Measurements from ENCODE around the gene BCAS3. TPM values are rescaled to one million over a fixed set of nuclear protein-coding genes. Genes with fewer than 3 reads are reported as not detected.

The BCAS3 gene
- total and polyA plus RNA-seq, 5 experiments from 2014 or later: 25.7 to 41.4 (median 32.8) TPM

- Mint-ChIP-seq H3K4me3 (no peak overlapping the region), H3K4me1 (peaks cover 0 to 35% (median 14%) of the 10 kb centered on the region in 4 donors), H3K27ac (no peak overlapping the region), H3K36me3 (no peaks in the 10 kb centered on the region), H3K27me3 (no peaks in the 10 kb centered on the region), H3K9me3 (no peaks in the 10 kb centered on the region)
- ATAC-seq (no peak), DNase-seq (no peak)
- POLR2A ChIA-PET: no interaction called here
Measured at GRCh38 chr17:61253937-61254574, 576.4 kb downstream of the BCAS3 start.

GRCh38 chr17:61254904-61255303 lies 577.3 kb downstream of the BCAS3 start:
- POLR2A ChIA-PET: no interaction called here
- no peak for ATAC-seq
- DNase-seq: no peak
- H3K36me3 Mint-ChIP-seq: no peaks in the 10 kb centered on the region
- H3K4me1 Mint-ChIP-seq: peaks cover 0 to 34% (median 14%) of the 10 kb centered on the region in 4 donors
- no peak overlapping the region for H3K4me3 Mint-ChIP-seq
- no peaks in the 10 kb centered on the region for H3K9me3 Mint-ChIP-seq
- H3K27me3 Mint-ChIP-seq: no peaks in the 10 kb centered on the region
- peak overlapping the region in 1 of 10 donors; percentile 26 for H3K27ac Mint-ChIP-seq

GRCh38 chr17:61255647-61256046 lies 578.0 kb downstream of the BCAS3 start:
- POLR2A ChIA-PET: no interaction called here
- no peaks in the 10 kb centered on the region for H3K36me3 Mint-ChIP-seq
- DNase-seq (no peak), ATAC-seq (no peak)
- H3K27ac Mint-ChIP-seq: peak overlapping the region in 1 of 10 donors; percentile 26
- H3K27me3 Mint-ChIP-seq: no peaks in the 10 kb centered on the region
- no peak overlapping the region for H3K4me3 Mint-ChIP-seq
- H3K9me3 Mint-ChIP-seq: no peaks in the 10 kb centered on the region
- peaks cover 0 to 26% (median 8%) of the 10 kb centered on the region in 4 donors for H3K4me1 Mint-ChIP-seq

GRCh38 chr17:61259360-61259759 lies 581.7 kb downstream of the BCAS3 start:
- no peaks in the 10 kb centered on the region for H3K27me3 Mint-ChIP-seq
- ATAC-seq: no peak
- DNase-seq: no peak
- H3K4me1 Mint-ChIP-seq: no peaks in the 10 kb centered on the region
- no peak overlapping the region for H3K27ac Mint-ChIP-seq
- no peaks in the 10 kb centered on the region for H3K9me3 Mint-ChIP-seq
- no peak overlapping the region for H3K4me3 Mint-ChIP-seq
- no peaks in the 10 kb centered on the region for H3K36me3 Mint-ChIP-seq
- POLR2A ChIA-PET: no interaction called here

- no peak overlapping the region for H3K4me3 Mint-ChIP-seq
- DNase-seq (no peak), ATAC-seq (no peak)
- no peaks in the 10 kb centered on the region for H3K36me3 Mint-ChIP-seq
- H3K9me3 Mint-ChIP-seq: no peaks in the 10 kb centered on the region
- POLR2A ChIA-PET: no interaction called here
- no peak overlapping the region for H3K27ac Mint-ChIP-seq
- H3K4me1 Mint-ChIP-seq: no peaks in the 10 kb centered on the region
- no peaks in the 10 kb centered on the region for H3K27me3 Mint-ChIP-seq
Measured at GRCh38 chr17:61260071-61260797, 582.6 kb downstream of the BCAS3 start.

- Mint-ChIP-seq H3K27ac (no peak overlapping the region), H3K36me3 (no peaks in the 10 kb centered on the region), H3K4me1 (no peaks in the 10 kb centered on the region), H3K27me3 (no peaks in the 10 kb centered on the region), H3K9me3 (no peaks in the 10 kb centered on the region), H3K4me3 (no peak overlapping the region)
- POLR2A ChIA-PET: no interaction called here
- no peak for DNase-seq
- no peak for ATAC-seq
Measured at GRCh38 chr17:61261001-61261637, 583.5 kb downstream of the BCAS3 start.

- no peak overlapping the region for H3K27ac Mint-ChIP-seq
- no peaks in the 10 kb centered on the region for H3K27me3 Mint-ChIP-seq
- no peaks in the 10 kb centered on the region for H3K9me3 Mint-ChIP-seq
- no peaks in the 10 kb centered on the region for H3K4me1 Mint-ChIP-seq
- no peaks in the 10 kb centered on the region for H3K36me3 Mint-ChIP-seq
- ATAC-seq (no peak), DNase-seq (no peak)
- H3K4me3 Mint-ChIP-seq: no peak overlapping the region
- POLR2A ChIA-PET: interaction anchor here (0.7 kb wide), 1 partner anchor 48 kb away, joined by 3 read pairs; no protein-coding TSS in a partner anchor
Measured at GRCh38 chr17:61265397-61265796, 587.7 kb downstream of the BCAS3 start.

- Mint-ChIP-seq H3K36me3 (no peaks in the 10 kb centered on the region), H3K27me3 (no peaks in the 10 kb centered on the region), H3K9me3 (no peaks in the 10 kb centered on the region), H3K4me3 (no peak overlapping the region), H3K4me1 (no peaks in the 10 kb centered on the region), H3K27ac (no peak overlapping the region)
- DNase-seq (no peak), ATAC-seq (no peak)
- POLR2A ChIA-PET: no interaction called here
Measured at GRCh38 chr17:61267847-61268246, 590.2 kb downstream of the BCAS3 start.

GRCh38 chr17:61275395-61275794 lies 597.7 kb downstream of the BCAS3 start:
- POLR2A ChIA-PET: no interaction called here
- no peaks in the 10 kb centered on the region for H3K27me3 Mint-ChIP-seq
- peaks cover 0 to 11% (median 7%) of the 10 kb centered on the region in 4 donors for H3K4me1 Mint-ChIP-seq
- H3K9me3 Mint-ChIP-seq: no peaks in the 10 kb centered on the region
- ATAC-seq: no peak
- H3K4me3 Mint-ChIP-seq: no peak overlapping the region
- peaks cover 4 to 6% (median 4%) of the 10 kb centered on the region in 3 donors for H3K36me3 Mint-ChIP-seq
- H3K27ac Mint-ChIP-seq: no peak overlapping the region
- DNase-seq: no peak

GRCh38 chr17:61276806-61277205 lies 599.2 kb downstream of the BCAS3 start:
- H3K27ac Mint-ChIP-seq: no peak overlapping the region
- POLR2A ChIA-PET: no interaction called here
- no peaks in the 10 kb centered on the region for H3K9me3 Mint-ChIP-seq
- no peaks in the 10 kb centered on the region for H3K27me3 Mint-ChIP-seq
- peaks cover 4 to 6% (median 4%) of the 10 kb centered on the region in 3 donors for H3K36me3 Mint-ChIP-seq
- peaks cover 0 to 11% (median 7%) of the 10 kb centered on the region in 4 donors for H3K4me1 Mint-ChIP-seq
- ATAC-seq: no peak
- no peak overlapping the region for H3K4me3 Mint-ChIP-seq
- DNase-seq: no peak

- peaks cover 4 to 8% (median 8%) of the 10 kb centered on the region in 3 donors for H3K36me3 Mint-ChIP-seq
- H3K4me3 Mint-ChIP-seq: no peak overlapping the region
- no peaks in the 10 kb centered on the region for H3K27me3 Mint-ChIP-seq
- POLR2A ChIA-PET: no interaction called here
- H3K27ac Mint-ChIP-seq: peak overlapping the region in 1 of 10 donors; percentile 22
- H3K9me3 Mint-ChIP-seq: no peaks in the 10 kb centered on the region
- DNase-seq (no peak), ATAC-seq (no peak)
- peaks cover 0 to 13% (median 7%) of the 10 kb centered on the region in 4 donors for H3K4me1 Mint-ChIP-seq
Measured at GRCh38 chr17:61279476-61280145, 602.0 kb downstream of the BCAS3 start.

- H3K36me3 Mint-ChIP-seq: peaks cover 4 to 8% (median 6%) of the 10 kb centered on the region in 3 donors
- DNase-seq (no peak), ATAC-seq (no peak)
- peaks cover 0 to 13% (median 7%) of the 10 kb centered on the region in 4 donors for H3K4me1 Mint-ChIP-seq
- H3K27me3 Mint-ChIP-seq: no peaks in the 10 kb centered on the region
- H3K4me3 Mint-ChIP-seq: no peak overlapping the region
- peak overlapping the region in 1 of 10 donors; percentile 22 for H3K27ac Mint-ChIP-seq
- H3K9me3 Mint-ChIP-seq: no peaks in the 10 kb centered on the region
- POLR2A ChIA-PET: no interaction called here
Measured at GRCh38 chr17:61280338-61280737, 602.7 kb downstream of the BCAS3 start.

- Mint-ChIP-seq H3K9me3 (no peaks in the 10 kb centered on the region), H3K27me3 (no peaks in the 10 kb centered on the region), H3K27ac (no peak overlapping the region), H3K4me3 (no peak overlapping the region), H3K4me1 (peaks cover 0 to 15% (median 7%) of the 10 kb centered on the region in 4 donors), H3K36me3 (peaks cover 2 to 8% (median 4%) of the 10 kb centered on the region in 3 donors)
- DNase-seq (no peak), ATAC-seq (no peak)
- POLR2A ChIA-PET: no interaction called here
Measured at GRCh38 chr17:61280851-61281250, 603.2 kb downstream of the BCAS3 start.

All from naive thymus-derived CD8-positive, alpha-beta T cell (primary cell).